SH-SY5Y (cell line): Measurements from ENCODE around the gene NDUFAF3.

Experiments used
- GATA2 ChIP-seq: IDR thresholded peaks from 2 replicates; pipeline ENCODE4 v1.6.1; 2011; ENCODE audit warnings: mild to moderate bottlenecking, low read depth, low read length
- GATA3 ChIP-seq: IDR thresholded peaks from 2 replicates; pipeline ENCODE4 v1.6.1; 2011; ENCODE audit warnings: low read depth, mild to moderate bottlenecking, low read length, moderate library complexity

DNA sequence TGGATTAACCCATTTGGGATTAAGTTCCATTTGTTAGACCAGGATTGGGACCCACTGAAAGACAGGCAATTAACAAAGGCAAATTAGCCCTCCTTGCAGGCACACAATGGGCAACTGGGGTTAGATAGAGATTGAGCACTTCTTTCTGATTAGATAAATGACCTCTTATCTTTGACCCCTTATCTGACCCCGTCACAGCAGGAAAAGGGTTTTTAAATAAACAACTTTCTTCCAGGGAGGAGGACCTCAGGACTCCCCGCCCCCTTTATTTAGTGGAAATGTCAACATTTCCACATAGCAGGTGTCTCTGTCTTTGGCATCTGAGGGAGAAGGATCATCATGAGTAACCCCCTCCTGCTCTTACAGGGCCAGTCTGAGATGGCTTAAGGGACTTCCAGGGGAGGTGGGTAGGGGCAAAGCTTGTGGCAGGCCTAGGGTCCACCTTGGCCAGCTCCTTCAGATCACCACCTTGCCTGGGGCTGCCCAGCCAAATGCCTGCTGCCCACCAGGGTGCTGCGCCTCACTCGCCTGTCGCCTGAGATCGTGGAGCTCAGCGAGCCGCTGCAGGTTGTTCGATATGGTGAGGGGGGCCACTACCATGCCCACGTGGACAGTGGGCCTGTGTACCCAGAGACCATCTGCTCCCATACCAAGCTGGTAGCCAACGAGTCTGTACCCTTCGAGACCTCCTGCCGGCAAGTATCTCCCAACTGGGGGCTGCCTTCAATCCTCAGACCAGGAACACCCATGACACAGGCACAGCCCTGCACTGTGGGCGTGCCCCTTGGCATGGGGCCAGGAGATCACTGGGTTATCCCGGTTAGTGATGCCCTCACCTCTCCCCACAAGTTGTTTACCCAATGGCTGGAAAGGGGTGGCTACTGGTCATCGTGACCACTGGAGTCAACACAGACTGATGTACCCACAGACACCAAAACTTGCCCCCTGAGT is 17.3 kb upstream of the NDUFAF3 start:
- TF ChIP-seq GATA2 (no peak), GATA3 (no peak)
